WI38 (cell line): ENCODE results near the gene PLCD1.

ENCODE experiments used
- H3K4me3 ChIP-seq: 2 replicates; pipeline ENCODE4 v1.5.1; 2011; ENCODE audit warnings: low read depth, mild to moderate bottlenecking, control low read depth, low read length
- TF ChIP-seq, protein P1 (sequence below): IDR thresholded peaks from 2 replicates; pipeline ENCODE4 v1.5.1; 2012; ENCODE audit warnings: low read depth, mild to moderate bottlenecking, control low read depth, low read length

The PLCD1 gene

DNA sequence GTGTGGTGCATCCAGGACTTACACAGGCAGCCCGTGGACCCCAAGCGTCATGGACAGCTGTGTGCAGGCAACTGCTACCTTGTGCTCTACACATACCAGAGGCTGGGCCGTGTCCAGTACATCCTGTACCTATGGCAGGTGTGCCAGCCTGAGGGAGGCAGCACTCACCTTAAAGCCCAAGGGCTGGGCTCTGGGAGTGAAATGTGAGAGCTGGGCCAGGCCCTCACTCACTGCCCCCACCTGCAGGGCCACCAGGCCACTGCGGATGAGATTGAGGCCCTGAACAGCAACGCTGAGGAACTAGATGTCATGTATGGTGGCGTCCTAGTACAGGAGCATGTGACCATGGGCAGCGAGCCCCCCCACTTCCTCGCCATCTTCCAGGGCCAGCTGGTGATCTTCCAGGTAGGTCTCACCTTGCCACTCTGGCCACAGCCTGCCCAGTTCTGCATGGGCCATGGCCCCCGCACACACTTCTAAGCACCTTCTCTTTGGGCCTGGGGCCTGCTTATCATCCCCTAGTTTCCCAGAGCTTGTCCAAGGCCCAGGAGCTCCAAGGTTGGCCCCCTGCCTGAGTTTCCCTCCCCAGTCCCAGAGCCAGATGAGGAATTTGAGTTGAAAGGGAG lies 27.9 kb downstream of the PLCD1 start:
- no peak overlapping the region for H3K4me3 ChIP-seq
- TF ChIP-seq, protein P1, sequence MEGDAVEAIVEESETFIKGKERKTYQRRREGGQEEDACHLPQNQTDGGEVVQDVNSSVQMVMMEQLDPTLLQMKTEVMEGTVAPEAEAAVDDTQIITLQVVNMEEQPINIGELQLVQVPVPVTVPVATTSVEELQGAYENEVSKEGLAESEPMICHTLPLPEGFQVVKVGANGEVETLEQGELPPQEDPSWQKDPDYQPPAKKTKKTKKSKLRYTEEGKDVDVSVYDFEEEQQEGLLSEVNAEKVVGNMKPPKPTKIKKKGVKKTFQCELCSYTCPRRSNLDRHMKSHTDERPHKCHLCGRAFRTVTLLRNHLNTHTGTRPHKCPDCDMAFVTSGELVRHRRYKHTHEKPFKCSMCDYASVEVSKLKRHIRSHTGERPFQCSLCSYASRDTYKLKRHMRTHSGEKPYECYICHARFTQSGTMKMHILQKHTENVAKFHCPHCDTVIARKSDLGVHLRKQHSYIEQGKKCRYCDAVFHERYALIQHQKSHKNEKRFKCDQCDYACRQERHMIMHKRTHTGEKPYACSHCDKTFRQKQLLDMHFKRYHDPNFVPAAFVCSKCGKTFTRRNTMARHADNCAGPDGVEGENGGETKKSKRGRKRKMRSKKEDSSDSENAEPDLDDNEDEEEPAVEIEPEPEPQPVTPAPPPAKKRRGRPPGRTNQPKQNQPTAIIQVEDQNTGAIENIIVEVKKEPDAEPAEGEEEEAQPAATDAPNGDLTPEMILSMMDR, result 0 out of 2 replicates have a peak, but pooled peaks have one; percentile 13

DNA sequence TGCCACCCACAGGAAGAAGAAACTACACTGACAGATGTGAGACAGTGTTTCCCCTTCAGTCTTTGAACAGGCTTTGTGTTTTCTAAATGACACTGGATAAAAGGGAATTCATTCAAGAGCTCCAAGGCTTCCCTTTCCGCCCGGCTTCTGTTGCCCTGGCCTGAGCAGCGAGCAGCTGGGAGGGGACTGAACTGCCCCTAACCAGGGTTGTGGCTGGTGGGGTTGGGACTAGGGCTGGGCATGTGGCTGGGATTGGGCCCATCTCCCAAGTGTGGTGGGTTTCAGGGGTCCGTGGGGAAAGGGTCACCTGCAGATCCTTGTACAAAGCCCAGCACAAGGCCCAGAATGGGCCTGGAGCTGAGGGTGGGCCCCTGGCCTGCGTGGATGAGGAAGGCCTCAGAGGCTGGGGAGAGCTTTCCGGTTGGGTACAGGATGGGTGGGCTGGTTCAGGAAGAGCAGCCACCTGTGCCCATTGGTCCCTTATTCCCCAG lies 28.4 kb downstream of the PLCD1 start:
- TF ChIP-seq, protein P1, result no peak

DNA sequence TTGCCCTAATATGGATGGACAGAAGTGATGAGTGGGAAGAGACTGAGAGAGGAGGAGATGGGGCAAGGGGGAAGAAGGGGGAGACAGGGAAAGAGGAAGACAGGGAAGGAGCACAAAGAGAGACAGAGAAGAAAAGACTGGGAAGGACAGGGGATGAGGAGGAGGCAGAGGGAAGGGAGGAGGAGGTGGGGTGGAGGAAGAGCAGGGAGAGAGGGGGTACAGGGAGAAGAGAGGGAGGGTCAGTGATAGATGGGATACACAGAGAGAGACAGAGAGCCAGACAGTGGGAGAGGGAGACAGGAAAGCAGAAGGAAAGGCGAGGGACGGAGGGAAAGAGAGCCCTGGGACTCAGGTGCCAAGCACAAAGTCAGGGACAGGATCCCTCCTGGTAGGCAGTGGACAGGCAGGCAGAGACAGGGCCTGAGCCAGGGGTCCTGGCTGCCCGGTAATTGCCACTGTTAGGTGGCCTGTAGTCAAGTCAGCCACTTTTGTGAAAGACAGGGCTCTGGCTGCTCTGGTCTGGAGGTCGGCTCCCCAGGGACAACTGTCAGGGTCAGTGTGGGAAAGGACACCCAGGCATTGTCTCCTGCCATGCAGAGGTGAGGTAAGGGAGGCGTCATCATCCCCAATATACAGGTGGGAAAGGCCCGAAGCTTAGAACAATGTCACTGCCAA lies 29.1 kb downstream of the PLCD1 start:
- H3K4me3 ChIP-seq, result no peak overlapping the region
- TF ChIP-seq, protein P1, result no peak

More for the DNA sequence above, 28.4 kb downstream of the PLCD1 start:
- no peak overlapping the region for H3K4me3 ChIP-seq

DNA sequence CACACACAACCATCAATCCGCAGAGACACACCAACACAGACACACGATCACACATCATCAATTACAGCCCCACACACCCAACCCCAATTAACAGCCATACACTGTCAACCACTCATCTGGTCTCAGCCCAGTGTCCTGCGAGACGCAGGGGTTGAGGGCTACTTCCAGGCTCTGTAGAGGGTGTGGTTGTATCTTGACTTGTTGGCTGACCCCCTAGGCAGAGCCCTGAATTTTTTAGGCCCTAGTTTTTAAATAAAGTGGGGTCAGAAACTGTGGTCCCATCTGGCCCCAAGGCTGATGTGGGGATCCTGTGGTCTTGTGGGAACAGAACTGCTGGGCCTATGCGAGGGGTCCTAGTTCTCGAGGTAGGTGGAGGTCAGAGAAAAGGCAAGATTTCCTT lies 29.6 kb downstream of the PLCD1 start:
- TF ChIP-seq, protein P1, result no peak
- no peak overlapping the region for H3K4me3 ChIP-seq

DNA sequence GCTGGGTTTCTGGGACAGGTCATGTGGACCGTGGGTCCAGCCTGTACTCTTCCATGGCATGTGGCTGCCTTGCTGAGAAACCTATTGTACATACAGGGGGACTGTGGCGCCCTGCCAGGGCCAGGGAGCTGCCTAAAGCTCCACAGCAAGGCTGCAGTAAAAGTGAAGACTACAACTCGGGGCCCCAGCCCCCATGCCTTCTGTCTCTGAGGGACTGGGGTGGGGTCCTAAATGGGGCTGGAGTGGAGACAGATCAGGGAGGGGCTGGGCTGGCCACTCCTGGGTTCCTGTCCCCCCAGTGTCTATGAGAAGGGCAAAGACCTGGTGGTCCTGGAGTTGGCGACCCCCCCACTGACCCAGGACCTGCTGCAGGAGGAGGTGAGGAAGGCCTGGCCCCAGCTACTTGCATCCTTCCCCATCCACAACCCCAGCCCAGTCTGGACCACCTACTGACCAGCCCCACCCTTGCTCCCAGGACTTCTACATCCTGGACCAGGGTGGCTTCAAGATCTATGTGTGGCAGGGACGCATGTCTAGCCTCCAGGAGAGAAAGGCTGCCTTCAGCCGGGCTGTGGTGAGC lies 31.6 kb downstream of the PLCD1 start:
- no peak overlapping the region for H3K4me3 ChIP-seq
- TF ChIP-seq, protein P1, result no peak

DNA sequence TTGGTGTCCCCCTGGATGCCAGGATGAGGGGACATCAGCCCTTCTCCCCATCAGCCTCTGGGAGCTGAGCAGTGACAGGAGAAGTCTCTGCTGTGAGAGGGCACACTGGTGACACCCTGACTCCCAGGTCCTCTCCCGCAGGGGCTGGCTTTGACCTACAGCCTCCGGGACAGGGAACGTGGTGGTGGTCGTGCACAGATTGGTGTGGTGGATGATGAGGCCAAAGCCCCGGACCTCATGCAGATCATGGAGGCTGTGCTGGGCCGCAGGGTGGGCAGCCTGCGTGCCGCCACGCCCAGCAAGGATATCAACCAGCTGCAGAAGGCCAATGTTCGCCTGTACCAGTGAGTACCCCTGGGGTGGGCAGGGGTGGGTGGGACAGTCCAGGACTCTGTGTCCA lies 32.1 kb downstream of the PLCD1 start:
- TF ChIP-seq, protein P1, result no peak
- no peak overlapping the region for H3K4me3 ChIP-seq

DNA sequence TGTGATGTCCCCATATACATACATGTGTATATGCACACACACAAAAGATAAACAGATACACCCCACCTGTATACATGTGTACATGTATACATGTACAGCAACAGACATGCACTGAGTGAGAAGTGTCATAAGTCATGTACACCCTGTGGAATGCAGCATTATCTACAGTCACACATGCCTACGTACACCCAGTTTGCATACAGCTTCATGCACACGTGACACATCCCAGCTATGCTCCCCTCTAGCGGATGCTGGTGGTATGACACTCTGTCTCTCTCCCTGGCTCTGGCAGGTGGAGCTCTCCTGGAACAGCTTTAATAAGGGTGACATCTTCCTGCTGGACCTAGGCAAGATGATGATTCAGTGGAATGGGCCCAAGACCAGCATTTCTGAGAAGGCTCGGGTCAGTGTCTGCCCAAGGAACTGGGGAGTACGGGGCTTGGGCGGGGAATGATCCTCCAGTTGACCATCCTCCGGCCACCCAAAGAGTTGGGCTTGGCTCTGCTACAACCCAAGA lies 32.6 kb downstream of the PLCD1 start:
- TF ChIP-seq, protein P1, result peak; percentile 97
- no peak overlapping the region for H3K4me3 ChIP-seq
